ENCODE data around the gene KLHL35.

Gene KLHL35

GRCh38 chr11:75440960-75441803 lies 8.2 kb upstream of the KLHL35 start:
- DNase-seq, result no peak

GRCh38 chr11:75439495-75440120 lies 6.6 kb upstream of the KLHL35 start:
- no peak for DNase-seq

- no peak for DNase-seq
Measured at GRCh38 chr11:75439026-75439425, 6.0 kb upstream of the KLHL35 start.

- no peak for DNase-seq
Measured at GRCh38 chr11:75437966-75438659, 5.1 kb upstream of the KLHL35 start.

- DNase-seq, result no peak
Measured at GRCh38 chr11:75436806-75437205, 3.8 kb upstream of the KLHL35 start.

GRCh38 chr11:75435571-75435925 lies 2.5 kb upstream of the KLHL35 start:
- DNase-seq, result no peak

- no peak for DNase-seq
Measured at GRCh38 chr11:75434886-75435570, 2.0 kb upstream of the KLHL35 start.

GRCh38 chr11:75434051-75434450 lies 1.0 kb upstream of the KLHL35 start:
- DNase-seq, result no peak

GRCh38 chr11:75433443-75433842 lies 440 bp upstream of the KLHL35 start:
- no peak for DNase-seq

- no peak for DNase-seq
Measured at GRCh38 chr11:75431533-75432525, 1.2 kb downstream of the KLHL35 start.

GRCh38 chr11:75430714-75431532 lies 2.1 kb downstream of the KLHL35 start:
- DNase-seq, result no peak

GRCh38 chr11:75429902-75430713 lies 2.9 kb downstream of the KLHL35 start:
- no peak for DNase-seq

- DNase-seq, result no peak
Measured at GRCh38 chr11:75429641-75429901, 3.4 kb downstream of the KLHL35 start.

GRCh38 chr11:75428989-75429640 lies 3.9 kb downstream of the KLHL35 start:
- no peak for DNase-seq

GRCh38 chr11:75428281-75428724 lies 4.7 kb downstream of the KLHL35 start:
- no peak for DNase-seq

GRCh38 chr11:75427181-75427580 lies 5.8 kb downstream of the KLHL35 start:
- DNase-seq, result no peak

GRCh38 chr11:75426720-75427086 lies 6.3 kb downstream of the KLHL35 start:
- DNase-seq, result no peak

- no peak for DNase-seq
Measured at GRCh38 chr11:75425422-75425821, 7.6 kb downstream of the KLHL35 start.

- DNase-seq, result no peak
Measured at GRCh38 chr11:75424396-75424795, 8.6 kb downstream of the KLHL35 start.

GRCh38 chr11:75423721-75424120 lies 9.3 kb downstream of the KLHL35 start:
- DNase-seq, result no peak

Data from NCI-H510A (cell line).